ENCODE data around the gene NAV2. TPM values are rescaled to one million over a fixed set of nuclear protein-coding genes. Genes with fewer than 3 reads are reported as not detected.

The NAV2 gene
- total RNA-seq, 1 donor from 2014 or later, result 10.3 TPM

DNA sequence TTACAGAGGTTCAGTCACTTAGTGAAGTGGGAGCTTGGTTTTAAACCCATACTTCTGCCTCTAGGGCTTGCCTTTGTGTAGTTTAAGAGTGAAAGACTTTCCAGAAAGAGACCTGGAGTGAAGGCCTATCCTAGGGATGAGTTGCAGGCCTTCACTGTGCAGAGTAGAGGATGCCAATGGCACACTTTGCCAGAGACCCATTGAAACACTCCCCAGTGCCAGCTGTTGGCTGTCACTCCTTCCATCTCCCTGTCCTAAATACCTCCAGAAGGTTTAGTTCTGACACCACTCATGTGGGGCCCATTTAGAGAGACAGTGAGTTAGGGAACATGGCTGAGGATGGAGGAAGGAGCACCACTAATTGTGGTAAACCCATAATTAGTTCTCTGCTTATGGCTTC is 31.5 kb downstream of the NAV2 start:
- H3K36me3 Mint-ChIP-seq (ENCODE audit: low read depth), result no peaks in the 10 kb centered on the region

DNA sequence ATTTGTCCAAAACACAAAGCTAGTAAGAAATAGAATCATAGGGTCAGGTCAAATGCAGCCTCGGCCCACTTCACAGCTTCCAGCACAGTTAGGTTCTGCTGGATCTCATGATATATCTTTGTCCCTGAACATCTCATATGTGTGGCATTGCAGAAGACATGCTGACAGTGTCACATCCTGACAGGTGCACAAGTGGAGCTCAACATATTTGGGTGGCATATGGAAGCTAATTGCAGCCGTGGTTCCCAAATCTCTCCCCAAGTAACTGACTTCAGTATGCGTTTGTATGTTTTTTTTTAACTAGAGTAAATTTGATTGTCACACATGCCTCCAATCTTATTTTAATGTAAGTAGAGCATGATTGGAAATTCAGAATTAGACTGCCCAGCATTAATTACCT is 33.4 kb downstream of the NAV2 start:
- TF ChIP-seq, protein P1, sequence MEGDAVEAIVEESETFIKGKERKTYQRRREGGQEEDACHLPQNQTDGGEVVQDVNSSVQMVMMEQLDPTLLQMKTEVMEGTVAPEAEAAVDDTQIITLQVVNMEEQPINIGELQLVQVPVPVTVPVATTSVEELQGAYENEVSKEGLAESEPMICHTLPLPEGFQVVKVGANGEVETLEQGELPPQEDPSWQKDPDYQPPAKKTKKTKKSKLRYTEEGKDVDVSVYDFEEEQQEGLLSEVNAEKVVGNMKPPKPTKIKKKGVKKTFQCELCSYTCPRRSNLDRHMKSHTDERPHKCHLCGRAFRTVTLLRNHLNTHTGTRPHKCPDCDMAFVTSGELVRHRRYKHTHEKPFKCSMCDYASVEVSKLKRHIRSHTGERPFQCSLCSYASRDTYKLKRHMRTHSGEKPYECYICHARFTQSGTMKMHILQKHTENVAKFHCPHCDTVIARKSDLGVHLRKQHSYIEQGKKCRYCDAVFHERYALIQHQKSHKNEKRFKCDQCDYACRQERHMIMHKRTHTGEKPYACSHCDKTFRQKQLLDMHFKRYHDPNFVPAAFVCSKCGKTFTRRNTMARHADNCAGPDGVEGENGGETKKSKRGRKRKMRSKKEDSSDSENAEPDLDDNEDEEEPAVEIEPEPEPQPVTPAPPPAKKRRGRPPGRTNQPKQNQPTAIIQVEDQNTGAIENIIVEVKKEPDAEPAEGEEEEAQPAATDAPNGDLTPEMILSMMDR (IDR thresholded peaks at IDR 0.05), result no peak
- CTCF ChIA-PET, result no interaction called here
- Mint-ChIP-seq H3K4me1 (no peaks in the 10 kb centered on the region), H3K9me3 (no peaks in the 10 kb centered on the region), H3K4me3 (no peak overlapping the region), H3K27me3 (peaks cover 4% of the 10 kb centered on the region), H3K27ac (no peak overlapping the region), H3K36me3 (ENCODE audit: low read depth) (no peaks in the 10 kb centered on the region)
- intact Hi-C loops (cut with micrococcal nuclease), result no loop called here
- ATAC-seq (ENCODE audit: low read depth), result no peak
- POLR2A ChIA-PET, result no interaction called here
- DNase-seq, result no peak

More for the DNA sequence above, 31.5 kb downstream of the NAV2 start:
- CTCF ChIA-PET, result no interaction called here
- H3K27me3 Mint-ChIP-seq, result peaks cover 5% of the 10 kb centered on the region
- TF ChIP-seq, protein P1 (IDR thresholded peaks at IDR 0.05), result no peak
- H3K27ac Mint-ChIP-seq, result no peak overlapping the region
- POLR2A ChIA-PET, result no interaction called here
- no peak overlapping the region for H3K4me3 Mint-ChIP-seq
- DNase-seq (no peak), ATAC-seq (ENCODE audit: low read depth) (no peak)
- intact Hi-C loops (cut with micrococcal nuclease), result no loop called here
- H3K4me1 Mint-ChIP-seq, result no peaks in the 10 kb centered on the region
- H3K9me3 Mint-ChIP-seq, result no peaks in the 10 kb centered on the region

DNA sequence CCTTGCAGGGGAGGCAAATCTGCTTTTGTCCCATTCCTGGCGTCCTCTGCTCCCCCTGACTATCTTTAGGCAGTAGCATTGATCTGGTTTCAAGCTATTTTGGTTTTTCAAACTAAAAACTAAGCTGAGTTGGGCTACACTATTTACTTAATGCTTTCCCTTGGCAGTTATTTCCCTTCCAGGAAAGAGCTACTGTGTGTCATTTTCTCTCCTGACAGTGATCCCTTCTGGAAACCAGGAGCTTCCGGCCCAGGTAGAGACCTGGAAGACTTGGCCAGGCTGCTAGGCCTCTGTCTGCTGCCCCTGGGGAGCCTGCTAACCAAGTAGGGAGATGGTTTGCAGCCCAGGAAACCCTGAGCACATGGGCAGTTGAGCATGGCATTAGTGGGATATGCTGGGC is 35.0 kb downstream of the NAV2 start:
- DNase-seq, result no peak
- peaks cover 4% of the 10 kb centered on the region for H3K27me3 Mint-ChIP-seq
- ChIA-PET POLR2A (no interaction called here), CTCF (no interaction called here)
- H3K27ac Mint-ChIP-seq, result no peak overlapping the region
- no peak for ATAC-seq (ENCODE audit: low read depth)
- TF ChIP-seq, protein P1 (IDR thresholded peaks at IDR 0.05), result no peak
- H3K9me3 Mint-ChIP-seq, result no peaks in the 10 kb centered on the region
- no peaks in the 10 kb centered on the region for H3K4me1 Mint-ChIP-seq
- no peaks in the 10 kb centered on the region for H3K36me3 Mint-ChIP-seq (ENCODE audit: low read depth)
- intact Hi-C loops (cut with micrococcal nuclease), result no loop called here
- H3K4me3 Mint-ChIP-seq, result no peak overlapping the region

DNA sequence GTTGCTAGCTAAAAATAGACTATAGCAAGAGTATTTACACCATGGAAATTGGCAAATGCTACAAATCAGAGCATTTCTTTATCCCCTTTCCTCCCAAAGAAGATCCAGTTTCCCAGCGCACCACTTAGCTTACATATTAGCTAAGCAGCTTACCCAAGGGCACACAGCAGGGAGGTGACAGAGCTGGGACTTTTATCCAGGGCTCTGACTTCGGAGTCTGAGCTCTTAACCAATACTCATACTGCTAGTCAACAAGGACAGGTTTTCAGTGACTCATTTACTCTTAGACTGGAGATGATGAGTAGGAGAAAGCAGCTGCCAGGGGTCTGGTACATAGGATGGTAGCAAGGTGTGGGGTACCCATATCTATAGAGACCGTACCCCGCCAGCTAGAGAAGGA is 38.4 kb downstream of the NAV2 start:
- H3K27ac Mint-ChIP-seq, result no peak overlapping the region
- no peaks in the 10 kb centered on the region for H3K9me3 Mint-ChIP-seq
- H3K4me1 Mint-ChIP-seq, result no peaks in the 10 kb centered on the region
- H3K27me3 Mint-ChIP-seq, result peaks cover 4% of the 10 kb centered on the region
- intact Hi-C loops (cut with micrococcal nuclease), result no loop called here
- ChIA-PET CTCF (no interaction called here), POLR2A (no interaction called here)
- TF ChIP-seq, protein P1 (IDR thresholded peaks at IDR 0.05), result no peak
- DNase-seq (no peak), ATAC-seq (ENCODE audit: low read depth) (no peak)
- H3K4me3 Mint-ChIP-seq, result no peak overlapping the region
- H3K36me3 Mint-ChIP-seq (ENCODE audit: low read depth), result no peaks in the 10 kb centered on the region

DNA sequence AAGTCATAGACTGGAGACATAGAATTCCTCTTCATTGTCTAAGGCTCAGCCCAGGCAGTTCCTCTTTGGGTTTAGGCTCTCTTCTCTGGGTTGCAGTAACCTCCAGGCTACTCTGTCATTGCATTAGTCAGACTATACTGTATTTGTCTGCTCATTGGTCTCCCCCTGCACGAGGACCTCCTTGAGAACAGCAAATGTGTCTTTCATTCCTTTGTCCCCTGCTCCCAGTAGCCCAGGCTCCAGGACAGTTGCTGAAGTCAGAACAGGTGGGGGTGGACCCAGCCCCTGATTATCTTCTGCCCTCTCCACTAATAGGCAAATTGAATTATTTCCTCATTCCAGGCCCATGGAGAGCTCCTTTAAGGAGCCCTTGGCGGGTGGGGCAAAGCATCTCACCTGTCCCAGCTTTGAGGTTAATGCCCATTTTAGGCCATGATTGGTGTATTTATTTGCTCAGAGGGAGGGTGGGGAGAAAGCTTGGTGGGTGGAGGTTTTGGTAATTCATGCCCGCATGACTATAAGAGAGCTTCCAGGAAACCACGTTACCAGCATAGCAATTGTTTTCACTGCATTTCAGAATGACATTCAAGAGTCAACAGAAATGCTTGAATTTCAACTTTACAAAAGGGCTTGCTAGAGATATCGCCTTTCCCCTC is 40.9 kb downstream of the NAV2 start:
- TF ChIP-seq, protein P1 (IDR thresholded peaks at IDR 0.05), result no peak
- Mint-ChIP-seq H3K36me3 (ENCODE audit: low read depth) (no peaks in the 10 kb centered on the region), H3K9me3 (no peaks in the 10 kb centered on the region), H3K27me3 (peaks cover 2% of the 10 kb centered on the region), H3K4me3 (no peak overlapping the region), H3K27ac (no peak overlapping the region), H3K4me1 (no peaks in the 10 kb centered on the region)
- ATAC-seq (ENCODE audit: low read depth), result no peak
- ChIA-PET POLR2A (no interaction called here), CTCF (no interaction called here)
- intact Hi-C loops (cut with micrococcal nuclease), result no loop called here
- DNase-seq, result no peak

Data from activated B cell treated with CpG ODN at 0.5 μM for 24 hours (primary cell).